HepG2 (cell line): Measurements from ENCODE around the gene ZNF227. TPM values are rescaled to one million over a fixed set of nuclear protein-coding genes. Genes with fewer than 3 reads are reported as not detected.

ENCODE experiments used
- ERF ChIP-seq: IDR thresholded peaks from 2 replicates; pipeline ENCODE4 v1.6.1; 2018; ENCODE audit warnings: missing biosample characterization, missing genetic modification reagents
- HMGA1 ChIP-seq: sonication (generic); formaldehyde crosslinking; conservative IDR thresholded peaks from 2 replicates; pipeline ENCODE4 v1.4.0; 2020; ENCODE audit warnings: missing genetic modification reagents
- MAZ ChIP-seq, 2 experiments: sonication (generic) in 1 of 2; formaldehyde crosslinking in 1 of 2; IDR thresholded peaks; 2 replicates each; pipeline versions ENCODE4 v1.5.0 to v1.6.1; 2012 to 2020; ENCODE audit warnings: low read depth in 2 of 2, mild to moderate bottlenecking in 2 of 2, borderline replicate concordance in 1 of 2, improper control_type of control experiment in 1 of 2, low read length in 1 of 2, missing genetic modification reagents in 1 of 2, moderate library complexity in 1 of 2
- MEF2D ChIP-seq: sonication (generic); formaldehyde crosslinking; IDR thresholded peaks from 2 replicates; pipeline ENCODE4 v1.5.1; 2020; ENCODE audit warnings: mild to moderate bottlenecking, missing genetic modification reagents
- SMYD3 ChIP-seq: sonication (generic); formaldehyde crosslinking; IDR thresholded peaks from 2 replicates; pipeline ENCODE4 v1.8.1; 2023; ENCODE audit warnings: mild to moderate bottlenecking, missing genetic modification reagents
- THAP11 ChIP-seq: IDR thresholded peaks from 2 replicates; pipeline ENCODE4 v1.6.1; 2016; ENCODE audit warnings: missing biosample characterization, missing genetic modification reagents
- ZFX ChIP-seq: sonication (generic); formaldehyde crosslinking; IDR thresholded peaks from 2 replicates; pipeline ENCODE4 v1.4.0; 2020; ENCODE audit warnings: mild to moderate bottlenecking, low read depth, missing genetic modification reagents, moderate library complexity
- ZNF274 ChIP-seq: sonication (generic); formaldehyde crosslinking; IDR thresholded peaks from 2 replicates; pipeline ENCODE4 v1.5.1; 2020; ENCODE audit warnings: mild to moderate bottlenecking, missing genetic modification reagents
- ZNF652 ChIP-seq: IDR thresholded peaks from 2 replicates; pipeline ENCODE4 v1.6.1; 2016; ENCODE audit warnings: low read depth, borderline replicate concordance
- ZNF788 ChIP-seq: sonication (generic); formaldehyde crosslinking; IDR thresholded peaks from 2 replicates; pipeline ENCODE4 v1.5.0; 2020; ENCODE audit warnings: mild to moderate bottlenecking, missing genetic modification reagents, borderline replicate concordance
- polyA plus RNA-seq, 8 experiments: library from polyadenylated mRNA; depleted of rRNA in 3 of 8; stranded (reverse) in 7 of 8; unstranded in 1 of 8; fragments of >200 nt; fragmentation: Illumina TruSeq in 4 of 8; extraction: Trizol in 4 of 8; gene quantifications; 2 replicates each; pipeline versions ENCODE4 v1.2.1 to v1.2.3, GENCODE V29; 2011 to 2016; ENCODE audit warnings: low read depth in 4 of 8, missing spikeins in 1 of 8, mixed read lengths in 1 of 8; ENCODE audit not compliant: insufficient read depth in 1 of 8
- total RNA-seq, 5 experiments: library from RNA; depleted of rRNA; stranded (reverse); fragments of >200 nt; fragmentation: Illumina TruSeq; extraction: Trizol; gene quantifications; 2 replicates each; pipeline ENCODE4 v1.2.3, GENCODE V29; 2016; ENCODE audit warnings: low read depth in 1 of 5
- TF ChIP-seq, protein P1 (sequence below): sonication (generic); formaldehyde crosslinking; IDR thresholded peaks from 2 replicates; pipeline ENCODE4 v1.4.0; 2020; ENCODE audit warnings: missing genetic modification reagents, borderline replicate concordance
- TF ChIP-seq, protein P2 (sequence below): sonication (generic); formaldehyde crosslinking; IDR thresholded peaks from 2 replicates; pipeline ENCODE4 v1.4.0; 2020; ENCODE audit warnings: missing genetic modification reagents, borderline replicate concordance
- TF ChIP-seq, protein P3 (sequence below): sonication (generic); formaldehyde crosslinking; IDR thresholded peaks from 2 replicates; pipeline ENCODE4 v1.8.0; 2022; ENCODE audit warnings: mild to moderate bottlenecking, missing genetic modification reagents
- TF ChIP-seq, protein P4 (sequence below): IDR thresholded peaks from 2 replicates; pipeline ENCODE4 v1.6.1; 2016; ENCODE audit warnings: low read depth, missing genetic modification reagents, missing compliant biosample characterization
- TF ChIP-seq, protein P5 (sequence below): sonication (generic); formaldehyde crosslinking; IDR thresholded peaks from 2 replicates; pipeline ENCODE4 v1.4.0; 2020; ENCODE audit warnings: missing genetic modification reagents

Gene ZNF227
- total and polyA plus RNA-seq, 2 of the 13 experiments (the other 11 are each of a cell fraction or from before 2014, with no cell fraction given) = 3.1 to 16.8 TPM

DNA sequence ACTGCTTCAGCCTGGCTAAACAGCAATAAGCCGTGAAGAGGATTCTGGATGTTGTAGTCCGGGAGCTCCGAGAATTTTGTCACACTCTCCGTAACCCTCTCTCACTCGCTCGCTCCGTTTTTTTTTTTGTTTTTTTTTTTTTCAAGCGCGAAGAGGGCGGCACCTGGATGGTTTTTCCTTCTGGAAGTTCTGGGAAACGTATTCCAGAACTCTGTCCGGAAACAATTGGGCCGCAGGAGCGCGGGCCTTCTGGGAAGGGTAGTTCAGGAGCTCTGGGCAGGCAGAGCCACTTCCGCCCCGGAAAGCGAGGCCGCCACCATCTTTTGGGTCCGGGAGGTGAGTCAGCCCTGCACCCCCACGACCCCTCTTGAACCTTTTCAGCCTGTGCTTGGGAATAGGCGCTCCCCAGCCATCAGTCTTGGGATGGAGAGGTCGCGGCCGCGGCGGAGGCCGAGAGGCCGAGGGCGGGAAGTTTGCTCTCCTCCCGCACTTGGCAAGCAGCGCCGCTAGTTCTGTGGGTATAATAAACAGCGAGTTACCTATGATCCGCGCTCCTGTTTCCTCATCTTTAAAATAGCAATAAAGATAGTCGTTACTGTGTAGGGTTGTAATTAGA lies at the start of gene ZNF227 (continued):
- TF ChIP-seq, protein P1, sequence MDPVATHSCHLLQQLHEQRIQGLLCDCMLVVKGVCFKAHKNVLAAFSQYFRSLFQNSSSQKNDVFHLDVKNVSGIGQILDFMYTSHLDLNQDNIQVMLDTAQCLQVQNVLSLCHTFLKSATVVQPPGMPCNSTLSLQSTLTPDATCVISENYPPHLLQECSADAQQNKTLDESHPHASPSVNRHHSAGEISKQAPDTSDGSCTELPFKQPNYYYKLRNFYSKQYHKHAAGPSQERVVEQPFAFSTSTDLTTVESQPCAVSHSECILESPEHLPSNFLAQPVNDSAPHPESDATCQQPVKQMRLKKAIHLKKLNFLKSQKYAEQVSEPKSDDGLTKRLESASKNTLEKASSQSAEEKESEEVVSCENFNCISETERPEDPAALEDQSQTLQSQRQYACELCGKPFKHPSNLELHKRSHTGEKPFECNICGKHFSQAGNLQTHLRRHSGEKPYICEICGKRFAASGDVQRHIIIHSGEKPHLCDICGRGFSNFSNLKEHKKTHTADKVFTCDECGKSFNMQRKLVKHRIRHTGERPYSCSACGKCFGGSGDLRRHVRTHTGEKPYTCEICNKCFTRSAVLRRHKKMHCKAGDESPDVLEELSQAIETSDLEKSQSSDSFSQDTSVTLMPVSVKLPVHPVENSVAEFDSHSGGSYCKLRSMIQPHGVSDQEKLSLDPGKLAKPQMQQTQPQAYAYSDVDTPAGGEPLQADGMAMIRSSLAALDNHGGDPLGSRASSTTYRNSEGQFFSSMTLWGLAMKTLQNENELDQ (CRISPR knock-in tag) = no peak
- peak; percentile 75; the same call in 1 of the 2 replicates for TF ChIP-seq ZNF788
- TF ChIP-seq ZNF652 = no peak
- TF ChIP-seq, protein P2, sequence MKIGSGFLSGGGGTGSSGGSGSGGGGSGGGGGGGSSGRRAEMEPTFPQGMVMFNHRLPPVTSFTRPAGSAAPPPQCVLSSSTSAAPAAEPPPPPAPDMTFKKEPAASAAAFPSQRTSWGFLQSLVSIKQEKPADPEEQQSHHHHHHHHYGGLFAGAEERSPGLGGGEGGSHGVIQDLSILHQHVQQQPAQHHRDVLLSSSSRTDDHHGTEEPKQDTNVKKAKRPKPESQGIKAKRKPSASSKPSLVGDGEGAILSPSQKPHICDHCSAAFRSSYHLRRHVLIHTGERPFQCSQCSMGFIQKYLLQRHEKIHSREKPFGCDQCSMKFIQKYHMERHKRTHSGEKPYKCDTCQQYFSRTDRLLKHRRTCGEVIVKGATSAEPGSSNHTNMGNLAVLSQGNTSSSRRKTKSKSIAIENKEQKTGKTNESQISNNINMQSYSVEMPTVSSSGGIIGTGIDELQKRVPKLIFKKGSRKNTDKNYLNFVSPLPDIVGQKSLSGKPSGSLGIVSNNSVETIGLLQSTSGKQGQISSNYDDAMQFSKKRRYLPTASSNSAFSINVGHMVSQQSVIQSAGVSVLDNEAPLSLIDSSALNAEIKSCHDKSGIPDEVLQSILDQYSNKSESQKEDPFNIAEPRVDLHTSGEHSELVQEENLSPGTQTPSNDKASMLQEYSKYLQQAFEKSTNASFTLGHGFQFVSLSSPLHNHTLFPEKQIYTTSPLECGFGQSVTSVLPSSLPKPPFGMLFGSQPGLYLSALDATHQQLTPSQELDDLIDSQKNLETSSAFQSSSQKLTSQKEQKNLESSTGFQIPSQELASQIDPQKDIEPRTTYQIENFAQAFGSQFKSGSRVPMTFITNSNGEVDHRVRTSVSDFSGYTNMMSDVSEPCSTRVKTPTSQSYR (CRISPR knock-in tag) = no peak
- TF ChIP-seq MEF2D (CRISPR knock-in tag) = no peak
- peak; percentile 55; the same call in 1 of the 2 replicates for TF ChIP-seq ERF
- no peak for TF ChIP-seq HMGA1
- TF ChIP-seq, protein P3, sequence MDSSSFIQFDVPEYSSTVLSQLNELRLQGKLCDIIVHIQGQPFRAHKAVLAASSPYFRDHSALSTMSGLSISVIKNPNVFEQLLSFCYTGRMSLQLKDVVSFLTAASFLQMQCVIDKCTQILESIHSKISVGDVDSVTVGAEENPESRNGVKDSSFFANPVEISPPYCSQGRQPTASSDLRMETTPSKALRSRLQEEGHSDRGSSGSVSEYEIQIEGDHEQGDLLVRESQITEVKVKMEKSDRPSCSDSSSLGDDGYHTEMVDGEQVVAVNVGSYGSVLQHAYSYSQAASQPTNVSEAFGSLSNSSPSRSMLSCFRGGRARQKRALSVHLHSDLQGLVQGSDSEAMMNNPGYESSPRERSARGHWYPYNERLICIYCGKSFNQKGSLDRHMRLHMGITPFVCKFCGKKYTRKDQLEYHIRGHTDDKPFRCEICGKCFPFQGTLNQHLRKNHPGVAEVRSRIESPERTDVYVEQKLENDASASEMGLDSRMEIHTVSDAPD (CRISPR knock-in tag) = no peak
- peak; percentile 98 for TF ChIP-seq THAP11 (CRISPR knock-in tag)
- TF ChIP-seq MAZ (IDR thresholded peaks at IDR 0.05; ENCODE audit: borderline replicate concordance, low read depth, low read length) = no peak
- peak; percentile 64 for TF ChIP-seq MAZ (CRISPR knock-in tag; IDR thresholded peaks at IDR 0.05; ENCODE audit: low read depth)
- TF ChIP-seq ZNF274 (CRISPR knock-in tag) = peak; percentile 80; the same call in 1 of the 2 replicates
- TF ChIP-seq, protein P4, sequence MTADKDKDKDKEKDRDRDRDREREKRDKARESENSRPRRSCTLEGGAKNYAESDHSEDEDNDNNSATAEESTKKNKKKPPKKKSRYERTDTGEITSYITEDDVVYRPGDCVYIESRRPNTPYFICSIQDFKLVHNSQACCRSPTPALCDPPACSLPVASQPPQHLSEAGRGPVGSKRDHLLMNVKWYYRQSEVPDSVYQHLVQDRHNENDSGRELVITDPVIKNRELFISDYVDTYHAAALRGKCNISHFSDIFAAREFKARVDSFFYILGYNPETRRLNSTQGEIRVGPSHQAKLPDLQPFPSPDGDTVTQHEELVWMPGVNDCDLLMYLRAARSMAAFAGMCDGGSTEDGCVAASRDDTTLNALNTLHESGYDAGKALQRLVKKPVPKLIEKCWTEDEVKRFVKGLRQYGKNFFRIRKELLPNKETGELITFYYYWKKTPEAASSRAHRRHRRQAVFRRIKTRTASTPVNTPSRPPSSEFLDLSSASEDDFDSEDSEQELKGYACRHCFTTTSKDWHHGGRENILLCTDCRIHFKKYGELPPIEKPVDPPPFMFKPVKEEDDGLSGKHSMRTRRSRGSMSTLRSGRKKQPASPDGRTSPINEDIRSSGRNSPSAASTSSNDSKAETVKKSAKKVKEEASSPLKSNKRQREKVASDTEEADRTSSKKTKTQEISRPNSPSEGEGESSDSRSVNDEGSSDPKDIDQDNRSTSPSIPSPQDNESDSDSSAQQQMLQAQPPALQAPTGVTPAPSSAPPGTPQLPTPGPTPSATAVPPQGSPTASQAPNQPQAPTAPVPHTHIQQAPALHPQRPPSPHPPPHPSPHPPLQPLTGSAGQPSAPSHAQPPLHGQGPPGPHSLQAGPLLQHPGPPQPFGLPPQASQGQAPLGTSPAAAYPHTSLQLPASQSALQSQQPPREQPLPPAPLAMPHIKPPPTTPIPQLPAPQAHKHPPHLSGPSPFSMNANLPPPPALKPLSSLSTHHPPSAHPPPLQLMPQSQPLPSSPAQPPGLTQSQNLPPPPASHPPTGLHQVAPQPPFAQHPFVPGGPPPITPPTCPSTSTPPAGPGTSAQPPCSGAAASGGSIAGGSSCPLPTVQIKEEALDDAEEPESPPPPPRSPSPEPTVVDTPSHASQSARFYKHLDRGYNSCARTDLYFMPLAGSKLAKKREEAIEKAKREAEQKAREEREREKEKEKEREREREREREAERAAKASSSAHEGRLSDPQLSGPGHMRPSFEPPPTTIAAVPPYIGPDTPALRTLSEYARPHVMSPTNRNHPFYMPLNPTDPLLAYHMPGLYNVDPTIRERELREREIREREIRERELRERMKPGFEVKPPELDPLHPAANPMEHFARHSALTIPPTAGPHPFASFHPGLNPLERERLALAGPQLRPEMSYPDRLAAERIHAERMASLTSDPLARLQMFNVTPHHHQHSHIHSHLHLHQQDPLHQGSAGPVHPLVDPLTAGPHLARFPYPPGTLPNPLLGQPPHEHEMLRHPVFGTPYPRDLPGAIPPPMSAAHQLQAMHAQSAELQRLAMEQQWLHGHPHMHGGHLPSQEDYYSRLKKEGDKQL (CRISPR knock-in tag) = no peak
- TF ChIP-seq, protein P5, sequence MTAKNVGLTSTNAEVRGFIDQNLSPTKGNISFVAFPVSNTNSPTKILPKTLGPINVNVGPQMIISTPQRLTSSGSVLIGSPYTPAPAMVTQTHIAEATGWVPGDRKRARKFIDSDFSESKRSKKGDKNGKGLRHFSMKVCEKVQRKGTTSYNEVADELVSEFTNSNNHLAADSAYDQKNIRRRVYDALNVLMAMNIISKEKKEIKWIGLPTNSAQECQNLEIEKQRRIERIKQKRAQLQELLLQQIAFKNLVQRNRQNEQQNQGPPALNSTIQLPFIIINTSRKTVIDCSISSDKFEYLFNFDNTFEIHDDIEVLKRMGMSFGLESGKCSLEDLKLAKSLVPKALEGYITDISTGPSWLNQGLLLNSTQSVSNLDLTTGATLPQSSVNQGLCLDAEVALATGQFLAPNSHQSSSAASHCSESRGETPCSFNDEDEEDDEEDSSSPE (CRISPR knock-in tag) = 0 out of 2 replicates have a peak, but pooled peaks have one; percentile 33
- TF ChIP-seq SMYD3 (CRISPR knock-in tag) = peak; percentile 49; the same call in 1 of the 2 replicates
- TF ChIP-seq ZFX (CRISPR knock-in tag) = peak; percentile 40; the same call in 1 of the 2 replicates
